Hippocampal formation (tissue), 2 donors: ENCODE measurements around the gene PROM1.

Experiments used
- DNase-seq, 2 donors: peaks; one replicate each; lab custom pipeline; 2025; lab: John Stamatoyannopoulos, UW

PROM1 gene

GRCh38 chr4:16083241-16084191 is at the start of gene PROM1:
PROM1 (minus strand) TSS chr4:16084023; CDS start chr4:16075906, 8,117 bp downstream.
- no peak for DNase-seq

- DNase-seq, result no peak
These were observed 49.6 kb upstream of the PROM1 start for GRCh38 chr4:16133406-16133805.

- DNase-seq, result no peak
These were observed 47.5 kb upstream of the PROM1 start for GRCh38 chr4:16131293-16131692.

- DNase-seq, result no peak
These were observed 45.5 kb upstream of the PROM1 start for GRCh38 chr4:16129336-16129735.

- no peak for DNase-seq
These were observed 42.9 kb upstream of the PROM1 start for GRCh38 chr4:16126714-16127113.

- DNase-seq, result no peak
These were observed 42.0 kb upstream of the PROM1 start for GRCh38 chr4:16125571-16126445.

- no peak for DNase-seq
These were observed 40.4 kb upstream of the PROM1 start for GRCh38 chr4:16124232-16124631.

- no peak for DNase-seq
These were observed 39.7 kb upstream of the PROM1 start for GRCh38 chr4:16123356-16124084.

GRCh38 chr4:16122784-16123183 is 39.0 kb upstream of the PROM1 start:
- DNase-seq, result no peak

GRCh38 chr4:16122308-16122711 is 38.5 kb upstream of the PROM1 start:
- no peak for DNase-seq

GRCh38 chr4:16120720-16121119 is 36.9 kb upstream of the PROM1 start:
- DNase-seq, result no peak

GRCh38 chr4:16119981-16120380 is 36.2 kb upstream of the PROM1 start:
- DNase-seq, result no peak

- no peak for DNase-seq
These were observed 34.3 kb upstream of the PROM1 start for GRCh38 chr4:16118090-16118489.

- DNase-seq, result no peak
These were observed 33.3 kb upstream of the PROM1 start for GRCh38 chr4:16117164-16117563.

- DNase-seq, result no peak
These were observed 32.7 kb upstream of the PROM1 start for GRCh38 chr4:16116493-16116990.

GRCh38 chr4:16116019-16116418 is 32.2 kb upstream of the PROM1 start:
- no peak for DNase-seq

GRCh38 chr4:16114546-16114945 is 30.7 kb upstream of the PROM1 start:
- DNase-seq, result no peak

GRCh38 chr4:16113741-16114140 is 29.9 kb upstream of the PROM1 start:
- DNase-seq, result no peak

- no peak for DNase-seq
These were observed 27.7 kb upstream of the PROM1 start for GRCh38 chr4:16111533-16111932.

- no peak for DNase-seq
These were observed 27.0 kb upstream of the PROM1 start for GRCh38 chr4:16110661-16111290.

- DNase-seq, result no peak
These were observed 26.4 kb upstream of the PROM1 start for GRCh38 chr4:16110199-16110598.
